Transverse colon (tissue), 4 donors: ENCODE results near the gene ZDHHC23. TPM values are rescaled to one million over a fixed set of nuclear protein-coding genes. Genes with fewer than 3 reads are reported as not detected.

Experiments
- DNase-seq: peaks from one replicate; pipeline ENCODE4 v3.0.0-alpha.2; 2019
- H3K27ac ChIP-seq, 4 donors: fragments of 200-600 bp; sonication (generic); 2 replicates each; pipeline ENCODE4 v1.5.1; 2016 to 2018; ENCODE audit warnings: inconsistent platforms in 4 of 4
- H3K27me3 ChIP-seq: fragments of 200-600 bp; sonication (generic); 2 replicates; pipeline ENCODE4 v1.5.1; 2017; ENCODE audit warnings: inconsistent platforms
- H3K36me3 ChIP-seq, 4 donors: fragments of 200-600 bp; sonication (generic); 2 replicates each; pipeline ENCODE4 v1.5.1; 2017 to 2019; ENCODE audit warnings: inconsistent platforms in 4 of 4
- H3K4me1 ChIP-seq, 4 donors: fragments of 200-600 bp; sonication (generic); 2 replicates each; pipeline ENCODE4 v1.5.1; 2017 to 2020; ENCODE audit warnings: inconsistent platforms in 4 of 4
- H3K4me3 ChIP-seq, 4 donors: fragments of 200-600 bp; sonication (generic); 1 replicate in 1 of 4; 2 replicates in 3 of 4; pipeline versions ENCODE4 v1.5.1 to v1.6.1; 2017 to 2019; ENCODE audit warnings: inconsistent platforms in 4 of 4
- H3K9me3 ChIP-seq, 2 donors: fragments of 200-600 bp; sonication (generic); 2 replicates each; pipeline ENCODE4 v1.5.1; 2017 to 2019; ENCODE audit warnings: inconsistent platforms in 2 of 2
- CTCF ChIP-seq, 5 experiments: fragments of 200-600 bp in 3 of 5; fragments of 450-650 bp in 2 of 5; sonication (generic) in 3 of 5; IDR thresholded peaks; 1 replicate in 2 of 5; 2 replicates in 3 of 5; pipeline ENCODE4 v1.5.1; 2016 to 2017; ENCODE audit warnings: antibody characterized with exemption in 5 of 5, inconsistent platforms in 3 of 5, mild to moderate bottlenecking in 2 of 5, moderate library complexity in 1 of 5
- EP300 ChIP-seq: sonication (generic); formaldehyde crosslinking; IDR thresholded peaks from one replicate; pipeline ENCODE4 v1.6.1; 2017; ENCODE audit warnings: antibody characterized with exemption, low read depth
- POLR2A ChIP-seq: fragments of 450-650 bp; IDR thresholded peaks from one replicate; pipeline ENCODE4 v1.6.1; 2016; ENCODE audit warnings: antibody characterized with exemption, mild to moderate bottlenecking, moderate library complexity
- POLR2AphosphoS5 ChIP-seq, 3 donors: sonication (generic); formaldehyde crosslinking; IDR thresholded peaks; one replicate each; pipeline ENCODE4 v1.6.1; 2016; ENCODE audit warnings: antibody characterized with exemption in 3 of 3
- WGBS, 2 donors: methylation state at CpG; one replicate each; pipeline ENCODE4 v1.1.5; 2018; ENCODE audit warnings: low coverage in 1 of 2; 5-methylcytosine and 5-hydroxymethylcytosine counted together
- in situ Hi-C, 4 donors: fragments of 200-750 bp; cut with MboI; loops; one replicate each; pipeline versions ENCODE4 v1.15.0 to v1.15.1; 2017; ENCODE audit warnings: low sequenced_read_pairs in 3 of 4, low pct_ligation_motif_present in 1 of 4, low pct_unique_long_range_greater_than_20kb in 1 of 4
- intact Hi-C: fragments of 100-400 bp; cut with DNase I; formaldehyde crosslinking; loops from one replicate; pipeline ENCODE4 v1.15.1; 2023; ENCODE audit warnings: low total_unique reads
- total RNA-seq, 4 donors: library from RNA; depleted of rRNA; stranded (reverse); fragments of >200 nt; gene quantifications; one replicate each; pipeline ENCODE4 v1.1.0, GENCODE V29; 2016

ZDHHC23 gene
- total RNA-seq, 4 donors from 2014 or later = 22.1 to 52.8 (median 42.6) TPM

DNA sequence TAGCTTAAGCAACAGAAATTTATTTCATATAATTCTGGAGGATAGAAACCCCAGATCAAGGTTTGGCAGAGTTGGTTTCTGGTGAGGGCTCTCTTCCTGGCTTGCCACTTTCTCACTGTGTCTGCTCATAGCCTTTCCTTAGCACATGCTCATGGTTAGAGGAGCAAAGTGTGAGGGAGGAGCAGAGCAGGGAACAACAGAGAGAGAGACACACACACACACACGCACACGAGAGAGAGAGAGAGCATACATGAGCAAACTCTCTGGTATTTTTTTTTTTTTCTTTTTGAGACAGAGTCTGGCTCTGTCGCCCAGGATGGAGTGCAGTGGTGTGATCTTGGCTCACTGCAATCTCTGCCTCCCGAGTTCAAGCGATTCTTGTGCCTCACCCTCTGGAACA lies 36.8 kb upstream of the ZDHHC23 start:
- WGBS, 2 donors = 63% methylated on average over 5 of the region's 5 CpGs; no CpG with 5 or more reads in 1 of the 2 donors
- TF ChIP-seq POLR2AphosphoS5 (IDR thresholded peaks at IDR 0.05) (no peak), POLR2A (no peak), CTCF (IDR thresholded peaks at IDR 0.05) (no peak)
- Histone ChIP-seq H3K4me3 (no peak overlapping the region), H3K4me1 (peaks cover 0 to 6% (median 2%) of the 10 kb centered on the region in 4 donors), H3K27me3 (no peaks in the 10 kb centered on the region), H3K27ac (no peak overlapping the region), H3K9me3 (no peaks in the 10 kb centered on the region), H3K36me3 (no peaks in the 10 kb centered on the region)
- no peak for DNase-seq
- in situ Hi-C loops (loop anchor here in 2 of 4 donors (5.0 to 10.0 kb wide), 3 partner anchors 64 to 176 kb away; no protein-coding TSS in a partner anchor), intact Hi-C loops (no loop called here)

DNA sequence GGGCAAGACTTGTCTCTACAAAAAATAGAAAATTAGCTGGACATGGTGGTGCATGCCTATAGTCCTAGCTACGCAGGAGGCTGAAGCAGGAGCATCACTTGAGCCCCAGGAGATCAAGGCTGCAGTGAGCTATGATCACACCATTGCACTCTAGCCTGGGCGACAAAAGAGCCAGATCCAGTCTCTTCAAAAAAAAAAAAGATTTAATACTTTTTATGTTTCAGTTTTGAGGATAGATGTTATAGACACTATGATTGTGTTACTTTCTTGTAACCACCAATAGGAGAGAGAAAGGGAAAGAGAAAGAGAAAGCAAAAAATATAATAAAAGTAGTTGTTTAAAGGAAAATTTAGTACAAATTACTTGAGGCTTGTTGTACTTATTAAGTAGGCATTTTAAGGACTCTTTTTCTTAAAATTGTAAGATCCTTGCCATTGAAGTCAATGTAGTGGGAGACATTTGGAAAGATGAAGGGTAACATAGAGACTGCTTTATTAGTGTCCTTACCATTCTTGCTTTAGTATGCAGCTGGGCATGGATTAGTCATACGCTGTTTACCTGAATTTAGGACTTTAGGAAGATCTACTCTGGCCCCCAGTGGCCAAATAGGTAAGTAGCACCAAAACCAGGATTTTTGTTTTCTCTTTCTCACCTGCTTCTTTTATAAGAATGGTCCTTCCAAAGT lies 35.1 kb upstream of the ZDHHC23 start:
- peak; percentile 26 for DNase-seq
- Histone ChIP-seq H3K9me3 (no peaks in the 10 kb centered on the region), H3K4me1 (peaks cover 0 to 6% (median 2%) of the 10 kb centered on the region in 4 donors), H3K36me3 (no peaks in the 10 kb centered on the region), H3K4me3 (no peak overlapping the region), H3K27me3 (no peaks in the 10 kb centered on the region), H3K27ac (peak overlapping the region in 2 of 4 donors; percentile 28 to 30)
- in situ Hi-C loops = loop anchor here in 2 of 4 donors (5.0 to 10.0 kb wide), 3 partner anchors 65 to 178 kb away; no protein-coding TSS in a partner anchor
- intact Hi-C loops = no loop called here
- 49 to 68% methylated on average over 2 to 3 of the region's 3 CpGs for WGBS, 2 donors
- TF ChIP-seq EP300 (no peak), CTCF (IDR thresholded peaks at IDR 0.05) (peak; percentile 48 to 76 (median 59))

DNA sequence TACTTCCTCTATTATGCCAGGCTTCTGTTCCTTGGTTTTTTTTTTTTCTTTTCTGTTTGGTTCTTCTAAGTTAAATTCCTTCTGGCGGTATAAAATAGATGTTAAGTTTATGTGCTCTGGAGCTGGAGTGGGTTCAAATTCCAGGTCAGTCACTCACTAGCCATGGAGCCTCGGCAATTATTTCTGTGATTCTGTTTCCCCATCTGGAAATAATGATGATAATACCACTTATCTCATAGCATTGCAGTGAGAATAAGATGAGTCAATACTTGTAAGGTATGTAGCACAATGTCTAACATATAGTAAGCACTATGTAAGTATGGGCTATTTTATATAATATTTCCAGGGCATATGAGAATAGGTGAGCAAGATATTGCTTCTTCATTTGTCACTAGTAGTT lies 33.2 kb upstream of the ZDHHC23 start:
- intact Hi-C loops = no loop called here
- in situ Hi-C loops = loop anchor here in 2 of 4 donors (5.0 to 10.0 kb wide), 3 partner anchors 67 to 180 kb away; no protein-coding TSS in a partner anchor
- H3K4me1 ChIP-seq = peaks cover 0 to 6% (median 2%) of the 10 kb centered on the region in 4 donors
- no peaks in the 10 kb centered on the region for H3K36me3 ChIP-seq
- H3K27me3 ChIP-seq = no peaks in the 10 kb centered on the region
- WGBS, 2 donors = 68% methylated on average over 2 of the region's 2 CpGs; no CpG with 5 or more reads in 1 of the 2 donors
- no peak overlapping the region for H3K27ac ChIP-seq
- DNase-seq = no peak
- no peak for TF ChIP-seq POLR2A
- TF ChIP-seq POLR2AphosphoS5 (IDR thresholded peaks at IDR 0.05) = no peak
- TF ChIP-seq CTCF (IDR thresholded peaks at IDR 0.05) = no peak
- no peak for TF ChIP-seq EP300
- H3K4me3 ChIP-seq = no peak overlapping the region
- H3K9me3 ChIP-seq = no peaks in the 10 kb centered on the region

- 89% methylated on average over 5 of the region's 5 CpGs; no CpG with 5 or more reads in 1 of the 2 donors for WGBS, 2 donors
- H3K4me1 ChIP-seq = no peaks in the 10 kb centered on the region
- no peak overlapping the region for H3K27ac ChIP-seq
- TF ChIP-seq EP300 = no peak
- H3K4me3 ChIP-seq = no peak overlapping the region
- intact Hi-C loops (no loop called here), in situ Hi-C loops (no loop called here)
- no peaks in the 10 kb centered on the region for H3K27me3 ChIP-seq
- no peak for DNase-seq
- H3K9me3 ChIP-seq = peaks cover 7 to 15% of the 10 kb centered on the region in 2 donors
- no peaks in the 10 kb centered on the region for H3K36me3 ChIP-seq
These were observed 20.3 kb upstream of the ZDHHC23 start for GRCh38 chr3:113927556-113927955.
